GM21737 (cell line): ENCODE measurements around the gene TEPSIN.

Experiments
- ATAC-seq: cut with Tn5 transposase; IDR thresholded peaks from one replicate; pipeline ENCODE4 v1.9.1; 2021; ENCODE audit warnings: mild to moderate bottlenecking, moderate library complexity; ENCODE audit not compliant: unreplicated experiment

Gene TEPSIN

GRCh38 chr17:81189016-81189415 is 49.8 kb downstream of the TEPSIN start:
- ATAC-seq, result no peak

- no peak for ATAC-seq
Observed at GRCh38 chr17:81188491-81188840, 50.4 kb downstream of the TEPSIN start.

GRCh38 chr17:81187586-81188490 is 51.0 kb downstream of the TEPSIN start:
- ATAC-seq, result no peak

- ATAC-seq, result no peak
Observed at GRCh38 chr17:81187120-81187519, 51.7 kb downstream of the TEPSIN start.

DNA sequence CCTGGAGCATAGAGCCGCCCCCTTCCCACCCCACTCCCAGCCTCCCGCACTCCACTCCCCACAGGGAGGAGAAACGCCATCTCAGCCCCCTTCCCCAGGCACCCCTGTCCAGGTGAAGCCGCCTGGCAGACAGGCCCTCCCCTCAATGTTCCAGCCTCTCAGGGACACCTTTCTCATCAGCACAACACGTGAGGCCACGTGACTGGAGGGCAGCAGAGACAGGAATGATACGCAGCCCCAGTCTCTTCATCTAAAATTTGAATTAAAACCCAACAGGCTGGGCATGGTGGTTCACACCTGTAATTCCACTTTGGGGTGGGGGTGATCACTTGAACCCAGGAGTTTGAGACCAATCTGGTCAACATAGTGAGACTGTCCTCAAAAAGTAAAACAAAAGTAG is 52.7 kb downstream of the TEPSIN start:
- ATAC-seq, result no peak

- ATAC-seq, result no peak
Observed at GRCh38 chr17:81184555-81184954, 54.3 kb downstream of the TEPSIN start.

- no peak for ATAC-seq
Observed at GRCh38 chr17:81183807-81184206, 55.0 kb downstream of the TEPSIN start.

DNA sequence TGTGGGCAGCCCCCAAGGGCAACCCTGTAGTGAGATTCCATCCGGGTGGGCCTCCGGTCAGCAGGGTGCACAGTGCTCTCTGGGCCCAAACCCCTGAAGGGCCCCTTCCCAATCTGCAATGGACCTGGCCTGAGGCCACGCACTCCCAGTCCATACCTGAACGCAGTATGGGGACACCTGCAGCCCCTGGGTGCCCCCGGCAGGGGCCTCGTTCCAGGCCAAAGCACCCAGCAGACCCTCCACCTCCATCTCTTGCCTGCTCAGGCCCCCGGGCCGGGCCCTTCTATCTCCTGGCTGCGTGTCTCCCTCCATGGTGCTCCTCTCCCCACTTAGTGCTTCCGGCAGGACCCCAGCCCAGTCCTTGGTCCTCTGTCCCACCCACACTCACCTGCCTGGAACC is 55.5 kb downstream of the TEPSIN start:
- no peak for ATAC-seq

- ATAC-seq, result no peak
Observed at GRCh38 chr17:81182596-81182995, 56.3 kb downstream of the TEPSIN start.

DNA sequence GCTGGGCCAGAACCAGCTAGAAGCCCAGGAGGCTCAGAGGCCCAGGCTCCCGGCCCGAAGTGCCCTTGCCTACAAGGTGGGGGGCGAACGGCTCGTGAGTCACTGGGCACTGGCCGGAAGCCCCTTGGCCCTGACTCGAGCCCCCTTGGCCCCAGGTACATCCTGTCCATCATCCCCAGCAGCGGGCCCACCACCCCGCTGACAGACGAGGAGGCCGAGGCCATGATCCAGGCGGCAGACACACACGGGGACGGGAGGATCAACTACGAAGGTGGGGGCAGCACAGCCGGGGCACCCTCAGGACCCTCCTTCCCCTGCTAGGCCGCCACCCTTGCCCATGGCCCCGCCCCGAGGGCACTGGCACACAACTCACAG is 57.1 kb downstream of the TEPSIN start:
- no peak for ATAC-seq

GRCh38 chr17:81180836-81181810 is 57.7 kb downstream of the TEPSIN start:
- ATAC-seq, result no peak

DNA sequence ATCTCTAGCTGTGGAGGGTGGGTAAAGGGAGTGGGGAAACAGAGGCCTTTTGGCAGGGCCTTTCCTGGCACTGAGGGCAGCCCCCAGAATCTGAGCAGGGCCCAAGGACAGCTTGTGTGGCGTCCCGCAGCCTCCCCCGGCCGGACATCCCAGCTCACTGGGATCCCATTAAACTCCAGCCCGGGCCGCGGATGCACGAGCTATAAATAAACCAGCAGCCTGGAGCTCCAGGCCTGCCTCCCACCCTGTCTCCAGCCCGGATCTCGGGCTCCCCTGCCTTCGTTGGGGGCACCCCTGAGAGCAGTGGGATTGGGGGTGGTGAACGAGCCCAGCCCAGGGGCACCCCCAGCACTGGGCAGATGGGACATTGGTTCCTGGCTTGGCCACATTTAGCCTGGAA is 59.0 kb downstream of the TEPSIN start:
- no peak for ATAC-seq

- ATAC-seq, result no peak
Observed at GRCh38 chr17:81179220-81179619, 59.6 kb downstream of the TEPSIN start.
